ENCODE measurements around the gene INPP5A.
"Not testable (repeated sequence)": the region's sequence is repeated elsewhere in the genome, so short reads cannot be mapped to it uniquely, and the experiment has no call there.

INPP5A gene

DNA sequence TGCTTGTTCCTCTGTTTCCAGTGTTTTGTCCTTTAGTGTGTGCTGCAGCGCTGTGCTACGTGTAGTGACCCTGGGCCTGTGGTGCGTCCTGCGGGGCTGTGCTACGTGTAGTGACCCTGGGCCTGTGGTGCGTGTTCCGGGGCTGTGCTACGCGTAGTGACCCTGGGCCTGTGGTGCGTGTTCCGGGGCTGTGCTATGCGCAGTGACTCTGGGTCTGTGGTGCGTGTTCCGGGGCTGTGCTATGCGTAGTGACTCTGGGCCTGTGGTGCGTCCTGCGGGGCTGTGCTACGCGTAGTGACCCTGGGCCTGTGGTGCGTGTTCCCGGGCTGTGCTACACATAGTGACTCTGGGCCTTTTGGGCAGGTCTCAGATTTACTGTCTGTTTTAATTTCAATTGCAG lies 60.1 kb downstream of the INPP5A start:
- DNase-seq (ENCODE audit: low spot score) = no peak

DNA sequence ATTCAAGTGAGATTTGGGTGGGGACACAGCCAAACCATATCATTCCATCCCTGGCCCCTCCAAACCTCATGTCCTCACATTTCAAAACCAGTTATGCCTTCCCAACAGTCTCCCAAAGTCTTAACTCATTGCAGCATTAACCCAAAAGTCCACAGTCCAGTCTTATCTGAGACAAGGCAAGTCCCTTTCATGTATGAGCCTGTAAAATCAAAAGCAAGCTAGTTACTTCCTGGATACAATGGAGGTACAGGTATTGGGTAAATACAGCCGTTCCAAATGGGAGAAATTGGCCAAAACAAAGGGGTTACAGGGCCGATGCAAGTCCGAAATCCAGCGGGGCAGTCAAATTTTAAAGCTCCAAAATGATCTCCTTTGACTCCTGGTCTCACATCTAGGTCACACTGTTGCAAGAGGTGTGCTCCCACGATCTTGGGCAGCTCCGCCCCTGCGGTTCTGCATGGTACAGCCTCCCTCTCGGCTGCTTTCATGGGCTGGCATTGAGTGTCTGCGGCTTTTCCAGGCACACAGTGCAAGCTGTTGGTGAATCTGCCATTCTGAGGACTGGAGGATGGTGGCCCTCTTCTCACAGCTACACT lies 61.5 kb downstream of the INPP5A start:
- DNase-seq (ENCODE audit: low spot score) = not testable (repeated sequence)

DNA sequence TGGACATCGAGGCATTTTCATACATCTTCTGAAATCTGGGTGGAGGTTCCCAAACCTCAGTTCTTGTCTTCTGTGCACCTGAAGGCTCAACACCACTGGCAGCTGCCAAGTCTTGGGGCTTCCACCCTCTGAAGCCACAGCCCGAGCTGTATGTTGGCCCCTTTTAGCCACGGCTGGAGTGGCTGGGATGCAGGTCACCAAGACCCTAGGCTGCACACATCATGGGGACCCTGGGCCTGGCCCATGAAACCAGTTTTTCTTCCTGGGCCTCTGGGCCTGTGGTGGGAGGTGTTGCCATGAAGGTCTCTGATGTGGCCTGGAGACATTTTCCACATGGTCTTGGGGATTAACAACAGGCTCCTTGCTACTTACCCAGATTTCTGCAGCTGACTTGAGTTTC lies 62.1 kb downstream of the INPP5A start:
- no peak for DNase-seq (ENCODE audit: low spot score)

DNA sequence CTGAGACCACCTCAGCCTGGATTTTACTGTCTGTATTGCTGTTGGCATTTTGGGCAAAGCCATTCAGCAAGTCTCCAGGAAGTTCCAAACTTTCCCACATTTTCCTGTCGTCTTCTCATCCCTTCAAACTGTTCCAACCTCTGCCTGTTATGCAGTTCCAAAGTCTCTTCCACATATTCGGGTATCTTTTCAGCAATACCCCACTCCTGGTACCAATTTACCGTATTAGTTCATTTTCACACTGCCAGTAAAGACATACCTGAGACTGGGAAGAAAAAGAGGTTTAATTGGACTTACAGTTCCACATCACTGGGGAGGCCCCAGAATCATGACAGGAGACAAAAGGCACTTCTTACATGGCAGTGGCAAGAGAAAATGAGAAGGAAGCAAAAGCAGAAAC lies 62.8 kb downstream of the INPP5A start:
- DNase-seq (ENCODE audit: low spot score) = no peak

DNA sequence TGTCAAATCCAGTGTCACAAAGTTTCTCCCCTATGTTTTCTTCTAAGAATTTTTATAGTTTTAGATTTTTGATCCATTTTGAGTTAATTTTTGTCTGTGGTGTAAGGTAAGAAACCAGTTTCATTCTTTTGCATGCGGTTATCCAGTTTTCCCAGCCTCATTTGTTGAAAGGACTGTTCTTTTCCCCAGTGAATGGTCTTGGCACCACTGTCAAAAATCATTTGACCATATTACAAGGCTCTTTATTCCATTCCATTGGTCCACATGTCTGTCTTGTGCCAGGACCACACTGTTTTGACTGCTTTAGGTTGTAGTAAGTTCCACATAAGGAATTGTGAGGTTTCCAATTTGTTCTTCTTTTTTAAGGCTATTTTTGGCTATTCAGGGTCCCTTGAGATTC lies 64.0 kb downstream of the INPP5A start:
- DNase-seq (ENCODE audit: low spot score) = no peak

DNA sequence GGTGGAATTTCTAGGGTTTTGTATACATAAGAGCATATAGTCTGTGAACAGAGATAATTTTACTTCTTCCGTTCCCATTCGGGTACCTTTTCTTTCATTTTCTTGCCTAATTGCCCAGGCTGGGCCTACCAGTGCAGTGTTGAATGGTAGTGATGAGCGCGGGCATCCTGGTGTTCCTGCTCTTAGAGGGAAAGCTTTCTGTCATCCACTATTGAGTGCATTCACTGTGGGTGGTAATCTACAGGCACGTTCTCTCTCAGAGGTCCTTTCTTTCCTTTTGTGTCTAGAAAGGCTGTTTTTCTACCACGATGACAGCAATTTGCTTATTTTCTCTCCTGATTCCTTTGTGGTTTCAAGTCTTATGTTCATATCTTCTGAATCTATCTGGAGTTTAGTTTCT lies 65.0 kb downstream of the INPP5A start:
- DNase-seq (ENCODE audit: low spot score) = no peak

DNA sequence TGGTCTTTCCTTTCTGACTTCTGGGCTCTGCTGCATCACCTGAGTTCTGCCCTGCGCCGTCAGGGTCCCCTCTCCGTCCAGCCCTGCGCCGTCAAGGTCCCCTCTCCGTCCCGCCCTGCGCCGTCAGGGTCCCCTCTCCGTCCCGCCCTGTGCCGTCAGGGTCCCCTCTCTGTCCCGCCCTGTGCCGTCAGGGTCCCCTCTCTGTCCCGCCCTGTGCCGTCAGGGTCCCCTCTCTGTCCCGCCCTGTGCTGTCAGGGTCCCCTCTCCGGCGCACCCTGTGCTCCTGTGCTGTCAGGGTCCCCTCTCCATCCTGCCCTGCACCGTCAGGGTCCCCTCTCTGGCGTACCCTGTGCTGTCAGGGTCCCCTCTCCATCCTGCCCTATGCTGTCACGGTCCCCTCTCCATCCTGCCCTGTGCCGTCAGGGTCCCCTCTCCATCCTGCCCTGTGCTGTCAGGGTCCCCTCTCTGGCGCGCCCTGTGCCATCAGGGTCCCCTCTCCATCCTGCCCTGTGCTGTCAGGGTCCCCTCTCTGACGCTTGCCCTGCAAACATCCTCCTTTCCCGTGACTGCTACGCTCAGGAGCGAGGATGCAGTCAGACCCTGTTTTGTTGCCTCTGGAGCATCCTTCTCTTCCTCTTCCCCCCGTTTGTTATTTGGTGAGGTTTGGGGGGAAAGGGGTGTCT lies 66.4 kb downstream of the INPP5A start:
- no peak for DNase-seq (ENCODE audit: low spot score)

DNA sequence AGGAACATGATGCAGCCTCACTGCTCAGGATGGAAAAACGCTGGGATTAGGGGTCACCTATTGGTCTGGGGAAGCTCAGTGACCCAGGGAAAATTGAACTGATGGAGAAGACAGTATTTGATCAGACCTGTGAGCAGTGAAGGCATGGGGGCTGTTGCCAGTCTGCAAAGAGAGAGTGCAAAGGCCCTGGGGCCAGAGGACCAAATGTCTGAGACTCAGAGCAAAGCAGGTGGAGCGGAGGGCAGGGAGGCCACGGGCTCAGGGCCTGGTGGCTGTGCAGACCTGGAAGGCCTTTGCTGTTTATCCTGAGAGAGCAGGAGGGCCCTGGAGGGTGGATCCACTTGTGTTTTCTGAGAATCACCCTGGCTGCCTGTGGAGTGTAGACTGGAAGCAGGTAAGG lies 67.1 kb downstream of the INPP5A start:
- DNase-seq (ENCODE audit: low spot score) = no peak

DNA sequence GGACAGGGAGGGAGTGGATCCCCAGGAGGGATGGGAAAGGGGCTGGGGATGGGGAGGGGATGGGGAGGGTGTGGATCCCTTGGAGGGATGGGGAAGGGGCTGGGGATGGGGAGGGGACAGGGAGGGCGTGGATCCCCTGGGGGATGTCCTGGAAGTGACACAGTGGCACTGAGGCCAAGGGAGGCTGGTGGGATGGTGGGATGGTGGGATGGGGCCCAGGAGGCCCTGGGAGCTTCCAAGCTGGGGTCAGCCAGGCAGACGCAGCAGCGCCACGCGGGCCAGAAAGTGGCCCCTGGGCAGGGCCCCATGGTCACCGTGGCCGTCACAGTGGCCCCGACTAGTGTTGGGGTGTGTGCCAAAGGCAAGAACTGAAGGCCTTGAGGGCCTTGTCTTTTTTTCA lies 67.8 kb downstream of the INPP5A start:
- DNase-seq (ENCODE audit: low spot score) = no peak

DNA sequence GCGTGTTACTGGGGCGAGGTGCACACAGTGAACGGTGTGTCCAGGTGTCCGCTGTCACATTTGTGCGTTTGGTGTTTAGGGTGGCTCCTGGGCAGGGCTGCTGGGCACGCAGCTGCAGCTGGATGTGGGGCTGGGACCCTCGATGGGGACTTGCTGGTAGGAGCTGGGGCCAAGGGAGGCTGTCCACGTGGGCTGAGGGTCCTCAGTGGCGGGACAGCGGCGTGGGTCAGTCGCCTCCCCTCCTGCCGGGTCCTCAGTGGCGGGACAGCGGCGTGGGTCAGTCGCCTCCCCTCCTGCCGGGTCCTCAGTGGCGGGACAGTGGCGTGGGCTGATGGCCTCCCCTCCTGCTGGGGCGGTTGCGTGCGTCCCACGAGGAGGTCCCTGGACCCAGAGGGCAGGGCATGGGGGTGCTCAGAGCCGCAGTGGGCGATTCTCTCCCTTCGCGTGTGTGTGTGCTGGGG lies 68.5 kb downstream of the INPP5A start:
- DNase-seq (ENCODE audit: low spot score) = no peak

DNA sequence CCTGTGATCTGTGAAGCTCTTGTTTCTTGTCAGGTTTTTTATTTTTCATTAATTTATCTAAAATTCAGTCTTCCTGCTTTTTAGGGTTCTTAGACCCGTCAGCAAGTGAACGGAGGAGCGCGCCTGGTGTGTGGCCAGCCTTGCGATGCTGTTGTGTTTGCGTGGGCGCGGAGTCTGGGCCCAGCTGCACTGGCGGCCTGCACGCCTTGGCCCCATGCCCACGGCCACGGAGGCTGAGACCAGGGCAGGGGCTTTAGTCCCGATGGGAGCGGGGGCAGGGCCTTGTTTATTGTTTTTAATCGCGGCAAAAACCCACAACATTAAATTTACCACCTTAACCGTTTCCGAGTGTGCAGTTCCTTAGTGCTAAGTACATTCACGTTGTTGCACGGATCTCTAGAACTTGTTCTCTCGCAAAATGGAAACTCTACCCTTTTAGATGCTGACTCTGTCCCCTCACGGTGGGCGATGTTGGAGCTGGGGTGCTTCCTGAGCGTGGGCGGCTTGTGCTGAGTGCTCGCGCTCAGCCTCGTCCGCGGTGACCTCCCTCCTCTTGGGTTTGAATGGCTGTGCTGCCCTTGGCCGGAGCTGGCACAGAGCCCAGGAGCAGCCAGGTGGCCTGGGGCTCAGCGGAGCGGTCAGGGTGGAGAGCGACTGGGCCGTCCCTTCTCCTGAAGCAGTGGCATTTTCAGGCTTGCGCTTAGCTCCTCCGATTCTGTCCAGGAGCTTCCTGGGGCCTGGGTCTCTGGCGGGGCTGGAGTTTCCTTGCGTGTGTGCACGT lies 69.1 kb downstream of the INPP5A start:
- no peak for DNase-seq (ENCODE audit: low spot score)

DNA sequence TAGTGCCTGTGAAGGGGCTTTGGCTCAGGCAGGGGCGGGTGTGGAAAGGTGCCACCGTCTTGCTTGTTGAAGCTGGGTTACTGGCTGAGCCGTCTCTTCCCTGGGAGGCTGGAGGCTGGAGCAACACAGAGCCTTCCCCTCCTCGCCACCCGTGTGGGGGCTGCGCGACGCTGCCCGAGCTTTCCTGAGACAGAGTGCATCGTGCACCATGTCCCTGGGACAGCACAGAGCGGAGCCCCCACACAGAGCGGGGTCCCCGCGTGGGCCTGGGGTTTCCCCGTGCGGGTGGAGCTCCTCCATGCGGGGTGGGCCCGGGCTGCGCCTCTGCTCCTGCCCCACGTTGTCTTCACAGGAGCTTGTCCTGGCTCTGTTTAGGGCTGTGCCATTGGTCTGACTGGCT lies 69.9 kb downstream of the INPP5A start:
- DNase-seq (ENCODE audit: low spot score) = no peak

DNA sequence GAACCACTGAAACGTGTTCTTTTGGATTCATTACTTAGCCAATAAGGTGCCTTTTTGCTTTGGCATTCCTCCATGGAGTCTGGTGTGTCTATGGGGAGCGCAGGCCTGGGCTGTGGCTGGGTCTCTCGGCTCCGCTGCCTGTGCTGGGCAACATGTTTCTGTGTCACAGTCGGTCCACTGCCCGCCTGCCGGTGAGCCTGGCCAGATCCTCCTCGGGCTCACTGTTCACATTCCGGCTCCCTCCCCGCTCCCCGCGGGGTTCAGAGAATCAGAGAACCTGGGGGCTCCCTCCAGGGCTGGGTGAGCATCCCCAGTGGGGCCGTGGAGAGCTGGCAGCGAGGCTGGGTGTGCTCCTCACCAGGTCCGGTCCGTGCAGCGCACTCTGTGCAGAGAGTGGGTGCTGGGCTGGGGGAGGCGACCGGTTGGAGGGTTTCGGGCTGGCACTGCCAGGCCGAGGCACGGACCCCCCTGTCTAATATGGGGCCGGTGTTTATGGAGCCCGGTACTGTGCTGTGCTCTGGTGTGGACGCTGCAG lies 70.4 kb downstream of the INPP5A start:
- DNase-seq (ENCODE audit: low spot score) = no peak

DNA sequence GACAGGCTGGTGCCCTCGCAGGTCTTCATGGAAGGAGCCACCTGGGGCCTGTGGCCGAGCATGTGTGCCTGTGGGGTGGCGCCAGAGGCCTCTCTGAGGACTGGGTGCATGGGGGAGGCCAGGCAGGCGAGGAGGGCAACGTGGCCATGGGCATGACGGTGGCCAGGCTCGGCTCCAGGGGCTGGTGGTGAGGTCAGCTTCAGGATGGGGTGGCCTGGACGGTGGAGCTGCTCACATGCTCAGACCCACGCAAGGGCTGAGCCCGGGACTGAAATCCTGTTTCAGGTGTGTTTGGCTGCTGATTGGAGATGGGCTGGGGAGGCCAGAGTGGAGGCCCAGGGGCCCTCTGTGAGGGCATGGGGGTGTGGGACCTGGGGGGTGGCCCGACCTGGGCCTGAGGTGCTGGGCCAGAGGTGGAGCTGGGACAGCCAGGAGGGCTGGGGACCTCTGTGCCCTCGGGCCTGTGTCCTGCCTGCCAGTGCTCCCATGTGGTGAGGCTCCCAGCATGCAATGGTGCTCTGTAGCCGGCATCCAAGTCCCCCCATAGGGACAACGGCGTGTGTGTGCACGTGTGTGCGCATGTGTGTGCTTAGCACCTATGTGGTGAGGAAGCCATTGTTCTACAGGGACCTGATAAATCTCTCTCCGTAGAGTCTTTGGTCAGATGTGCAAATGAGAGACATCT lies 71.1 kb downstream of the INPP5A start:
- DNase-seq (ENCODE audit: low spot score) = no peak

DNA sequence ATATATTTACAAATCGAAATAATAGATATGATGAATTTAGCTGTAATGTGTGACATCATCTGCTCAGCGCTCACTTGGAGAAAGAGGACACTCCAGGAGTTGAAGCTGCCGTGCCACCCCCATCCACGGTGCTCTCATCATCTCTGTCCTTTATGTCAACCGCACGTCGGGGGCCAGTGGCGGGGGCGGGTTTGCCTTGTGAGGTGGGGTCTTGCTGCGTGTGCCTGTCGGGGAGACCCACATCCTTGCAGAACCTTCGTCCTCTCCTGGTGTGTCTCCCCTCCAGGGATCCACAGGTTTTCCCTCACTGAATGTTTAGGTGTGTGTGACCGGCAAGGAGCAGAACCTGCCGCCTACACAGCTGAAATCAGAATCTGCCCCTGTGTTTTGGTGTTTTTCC lies 71.6 kb downstream of the INPP5A start:
- no peak for DNase-seq (ENCODE audit: low spot score)

DNA sequence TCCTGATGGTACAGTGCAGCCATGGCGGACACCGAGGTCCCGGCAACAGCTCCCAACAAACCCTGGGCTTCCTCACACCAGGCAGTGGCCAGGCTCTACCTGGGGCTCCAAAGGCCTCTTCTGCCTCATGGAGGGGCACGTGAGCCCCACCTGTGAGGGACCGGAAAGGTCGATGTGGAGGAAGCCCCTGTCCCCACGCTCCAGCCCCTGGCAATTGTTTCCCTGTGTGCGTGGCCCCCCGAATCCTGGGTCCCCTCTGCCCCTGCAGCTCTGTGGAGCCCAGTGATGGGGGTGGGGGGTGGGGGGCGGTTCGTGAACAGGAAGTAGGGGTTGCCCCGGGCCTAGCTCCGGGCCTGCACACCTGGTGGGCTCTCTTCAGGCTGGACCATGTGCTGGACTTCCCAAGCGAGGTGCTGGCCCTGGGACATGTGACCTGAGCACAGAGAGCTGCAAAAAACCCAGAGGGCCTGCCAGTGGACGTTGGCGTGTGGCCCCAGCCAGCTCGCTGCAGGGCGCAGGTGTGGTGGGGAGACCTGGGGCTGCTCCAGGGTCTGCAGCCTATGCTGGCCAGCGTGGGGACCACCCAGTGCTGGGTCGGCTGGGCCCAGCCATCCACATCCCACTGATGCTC lies 72.6 kb downstream of the INPP5A start:
- DNase-seq (ENCODE audit: low spot score) = no peak

DNA sequence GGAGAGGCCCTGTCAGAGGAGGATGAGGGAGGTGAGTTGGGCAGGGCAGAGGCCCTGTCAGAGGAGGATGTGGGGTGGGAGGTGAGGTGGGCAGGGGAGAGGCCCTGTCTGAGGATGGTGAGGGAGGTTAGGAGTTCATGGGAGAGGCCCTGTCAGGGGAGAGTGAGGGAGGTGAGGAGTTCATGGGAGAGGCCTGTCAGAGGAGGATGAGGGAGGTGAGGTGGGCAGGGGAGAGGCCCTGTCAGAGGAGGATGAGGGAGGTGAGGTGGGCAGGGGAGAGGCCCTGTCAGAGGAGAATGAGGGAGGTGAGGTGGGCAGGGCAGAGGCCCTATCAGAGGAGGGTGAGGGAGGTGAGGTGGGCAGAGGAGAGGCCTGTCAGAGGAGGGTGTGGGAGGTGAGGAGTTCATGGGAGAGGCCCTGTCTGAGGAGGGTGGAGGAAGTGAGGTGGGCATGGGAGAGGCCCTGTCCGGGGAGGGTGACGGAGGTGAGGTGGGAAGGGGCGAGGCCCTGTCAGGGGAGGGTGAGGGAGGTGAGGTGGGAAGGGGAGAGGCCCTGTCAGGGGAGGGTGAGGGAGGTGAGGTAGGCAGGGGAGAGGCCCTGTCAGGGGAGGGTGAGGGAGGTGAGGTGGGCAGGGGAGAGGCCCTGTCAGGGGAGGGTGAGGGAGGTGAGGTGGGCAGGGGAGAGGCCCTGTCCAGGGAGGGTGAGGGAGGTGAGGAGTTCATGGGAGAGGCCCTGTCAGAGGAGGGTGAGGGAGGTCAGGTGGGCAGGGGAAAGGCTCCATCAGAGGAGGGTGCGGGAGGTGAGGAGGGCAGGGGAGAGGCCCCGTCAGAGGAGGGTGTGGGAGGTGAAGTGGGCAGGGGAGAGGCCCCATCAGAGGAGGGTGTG lies 73.7 kb downstream of the INPP5A start:
- no peak for DNase-seq (ENCODE audit: low spot score)

DNA sequence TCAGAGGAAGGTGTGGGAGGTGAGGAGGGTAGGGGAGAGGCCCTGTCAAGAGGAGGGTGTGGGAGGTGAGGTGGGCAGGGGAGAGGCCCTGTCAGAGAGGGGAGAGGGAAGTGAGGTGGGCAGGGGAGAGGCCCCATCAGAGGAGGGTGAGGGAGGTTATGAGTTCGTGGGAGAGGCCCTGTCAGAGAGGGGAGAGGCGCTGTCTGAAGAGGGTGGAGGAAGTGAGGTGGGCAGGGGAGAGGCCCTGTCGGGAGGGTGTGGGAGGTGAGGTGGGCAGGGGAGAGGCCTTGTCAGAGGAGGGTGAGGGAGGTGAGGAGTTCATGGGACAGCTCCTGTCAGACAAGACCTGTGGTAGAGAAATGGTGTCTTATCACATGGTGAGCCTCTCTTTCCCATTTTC lies 74.4 kb downstream of the INPP5A start:
- no peak for DNase-seq (ENCODE audit: low spot score)

DNA sequence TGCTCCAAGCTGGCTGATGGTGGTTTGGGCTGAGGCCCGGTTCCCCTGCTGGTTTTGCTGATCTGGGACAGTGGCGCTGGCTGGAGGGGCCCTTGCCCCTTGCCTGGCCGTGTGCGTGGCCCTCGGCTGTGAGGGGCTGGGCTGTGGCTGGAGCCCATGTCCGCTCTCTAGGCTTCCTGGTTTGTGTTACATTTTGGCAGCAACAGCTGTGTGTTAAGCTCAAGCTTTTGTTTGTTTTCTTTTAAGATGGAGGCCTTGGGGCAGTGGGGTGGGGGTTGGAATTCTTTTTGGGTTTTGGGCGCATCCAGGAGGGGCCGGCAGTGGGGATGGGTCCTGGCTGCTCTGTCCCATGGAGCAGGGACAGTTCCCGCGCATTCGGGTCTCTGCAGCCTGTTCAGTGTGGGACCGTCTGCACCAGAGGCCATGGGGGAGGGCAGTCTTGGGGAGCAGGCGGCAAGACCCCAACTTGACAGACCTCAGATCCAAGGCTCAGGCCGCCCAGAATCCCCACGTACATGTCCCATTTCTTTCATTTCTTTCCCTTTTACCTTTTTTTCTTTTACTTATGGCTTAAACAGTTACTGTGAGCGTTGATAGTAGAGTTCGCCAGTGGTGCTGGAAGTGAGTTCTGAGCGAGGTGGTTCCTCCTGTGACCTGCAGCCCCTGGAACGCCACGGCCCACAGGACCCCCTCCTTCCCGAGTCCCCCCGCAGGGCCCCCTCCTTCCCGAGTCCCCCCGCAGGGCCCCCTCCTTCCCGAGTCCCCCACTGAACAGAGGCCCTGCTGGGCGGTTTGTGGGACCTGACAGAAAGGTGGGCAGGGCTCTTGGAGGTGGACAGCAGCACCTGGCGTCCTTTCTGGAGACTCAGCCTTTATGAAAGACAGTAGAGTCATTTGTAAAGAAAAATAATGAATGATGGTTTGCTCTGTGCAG lies 75.3 kb downstream of the INPP5A start:
- DNase-seq (ENCODE audit: low spot score) = no peak

Data from SW480 (cell line).